Measurements from ENCODE around the gene AKIRIN2. TPM values are rescaled to one million over a fixed set of nuclear protein-coding genes. Genes with fewer than 3 reads are reported as not detected.

AKIRIN2 gene
- total and polyA plus RNA-seq, 11 donors, result 15.2 to 54.7 (median 40.7) TPM

- H3K4me3 ChIP-seq, result no peak overlapping the region
- intact Hi-C loops (cut with DNase I), result loop anchor here in 1 of 10 donors (10.0 kb wide), 1 partner anchor 136 kb away; no protein-coding TSS in a partner anchor
- DNase-seq (no peak), ATAC-seq (peak in 2 of 4 donors; percentile 23 to 43)
- no peaks in the 10 kb centered on the region for H3K27me3 ChIP-seq
- H3K9me3 ChIP-seq, result no peaks in the 10 kb centered on the region
- H3K4me1 ChIP-seq, result peaks cover 0 to 23% (median 0%) of the 10 kb centered on the region in 12 donors
- peak overlapping the region in 9 of 12 donors; percentile 9 to 62 (median 42) for H3K27ac ChIP-seq
- H3K36me3 ChIP-seq, result peaks cover 0 to 56% (median 20%) of the 10 kb centered on the region in 9 donors
- TF ChIP-seq, protein P1, sequence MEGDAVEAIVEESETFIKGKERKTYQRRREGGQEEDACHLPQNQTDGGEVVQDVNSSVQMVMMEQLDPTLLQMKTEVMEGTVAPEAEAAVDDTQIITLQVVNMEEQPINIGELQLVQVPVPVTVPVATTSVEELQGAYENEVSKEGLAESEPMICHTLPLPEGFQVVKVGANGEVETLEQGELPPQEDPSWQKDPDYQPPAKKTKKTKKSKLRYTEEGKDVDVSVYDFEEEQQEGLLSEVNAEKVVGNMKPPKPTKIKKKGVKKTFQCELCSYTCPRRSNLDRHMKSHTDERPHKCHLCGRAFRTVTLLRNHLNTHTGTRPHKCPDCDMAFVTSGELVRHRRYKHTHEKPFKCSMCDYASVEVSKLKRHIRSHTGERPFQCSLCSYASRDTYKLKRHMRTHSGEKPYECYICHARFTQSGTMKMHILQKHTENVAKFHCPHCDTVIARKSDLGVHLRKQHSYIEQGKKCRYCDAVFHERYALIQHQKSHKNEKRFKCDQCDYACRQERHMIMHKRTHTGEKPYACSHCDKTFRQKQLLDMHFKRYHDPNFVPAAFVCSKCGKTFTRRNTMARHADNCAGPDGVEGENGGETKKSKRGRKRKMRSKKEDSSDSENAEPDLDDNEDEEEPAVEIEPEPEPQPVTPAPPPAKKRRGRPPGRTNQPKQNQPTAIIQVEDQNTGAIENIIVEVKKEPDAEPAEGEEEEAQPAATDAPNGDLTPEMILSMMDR (IDR thresholded peaks at IDR 0.05), result no peak
- TF ChIP-seq POLR2A (IDR thresholded peaks at IDR 0.05), result no peak
Observed at GRCh38 chr6:87658516-87658915, 43.5 kb downstream of the AKIRIN2 start.

GRCh38 chr6:87656857-87657256, 45.2 kb downstream of the AKIRIN2 start:
- H3K9me3 ChIP-seq, result no peaks in the 10 kb centered on the region
- DNase-seq (no peak), ATAC-seq (no peak)
- H3K4me1 ChIP-seq, result peaks cover 0 to 18% (median 0%) of the 10 kb centered on the region in 12 donors
- H3K4me3 ChIP-seq, result no peak overlapping the region
- H3K27ac ChIP-seq, result no peak overlapping the region
- no peaks in the 10 kb centered on the region for H3K27me3 ChIP-seq
- TF ChIP-seq, protein P1 (IDR thresholded peaks at IDR 0.05), result no peak
- TF ChIP-seq POLR2A (IDR thresholded peaks at IDR 0.05), result no peak
- H3K36me3 ChIP-seq, result peaks cover 0 to 59% (median 14%) of the 10 kb centered on the region in 9 donors
- intact Hi-C loops (cut with DNase I), result loop anchor here in 1 of 10 donors (10.0 kb wide), 1 partner anchor 138 kb away; no protein-coding TSS in a partner anchor

- no peaks in the 10 kb centered on the region for H3K9me3 ChIP-seq
- H3K36me3 ChIP-seq, result peaks cover 0 to 59% (median 9%) of the 10 kb centered on the region in 9 donors
- peaks cover 0 to 18% (median 0%) of the 10 kb centered on the region in 12 donors for H3K4me1 ChIP-seq
- H3K27me3 ChIP-seq, result no peaks in the 10 kb centered on the region
- H3K27ac ChIP-seq, result no peak overlapping the region
- TF ChIP-seq POLR2A (IDR thresholded peaks at IDR 0.05), result no peak
- TF ChIP-seq, protein P1 (IDR thresholded peaks at IDR 0.05), result no peak
- intact Hi-C loops (cut with DNase I), result loop anchor here in 1 of 10 donors (10.0 kb wide), 1 partner anchor 139 kb away; no protein-coding TSS in a partner anchor
- no peak overlapping the region for H3K4me3 ChIP-seq
- no peak for ATAC-seq
- DNase-seq, result no peak
Observed at GRCh38 chr6:87655824-87656223, 46.2 kb downstream of the AKIRIN2 start.

- ATAC-seq, result no peak
- H3K27me3 ChIP-seq, result no peaks in the 10 kb centered on the region
- 80 to 85% (median 81%) methylated on average over 2 of the region's 2 CpGs for WGBS, 4 donors
- H3K27ac ChIP-seq, result no peak overlapping the region
- peaks cover 0 to 16% (median 0%) of the 10 kb centered on the region in 12 donors for H3K4me1 ChIP-seq
- H3K36me3 ChIP-seq, result peaks cover 0 to 65% (median 9%) of the 10 kb centered on the region in 9 donors
- no peak for DNase-seq
- H3K4me3 ChIP-seq, result no peak overlapping the region
- TF ChIP-seq POLR2A (IDR thresholded peaks at IDR 0.05), result no peak
- TF ChIP-seq, protein P1 (IDR thresholded peaks at IDR 0.05), result no peak
- no peaks in the 10 kb centered on the region for H3K9me3 ChIP-seq
- intact Hi-C loops (cut with DNase I), result loop anchor here in 1 of 10 donors (10.0 kb wide), 1 partner anchor 140 kb away; no protein-coding TSS in a partner anchor
Observed at GRCh38 chr6:87654875-87655454, 47.1 kb downstream of the AKIRIN2 start.
